ENCODE measurements around the gene IDI2.
A peak's percentile ranks its signal among the peaks of the same experiment; 100 is the strongest.
"Not testable (repeated sequence)": the region's sequence is repeated elsewhere in the genome, so short reads cannot be mapped to it uniquely, and the experiment has no call there.

IDI2 gene

GRCh38 chr10:1025683-1026082, at the start of gene IDI2:
TSS of gene IDI2 (minus strand) at chr10:1025859. CDS start at chr10:1024723, 1,136 bp downstream.
- DNase-seq (ENCODE audit: low read depth, low spot score) = no peak

- no peak for DNase-seq (ENCODE audit: low read depth, low spot score)
Observed at GRCh38 chr10:1074748-1075308, 49.2 kb upstream of the IDI2 start.

- DNase-seq (ENCODE audit: low read depth, low spot score) = no peak
Observed at GRCh38 chr10:1074052-1074747, 48.5 kb upstream of the IDI2 start.

- no peak for DNase-seq (ENCODE audit: low read depth, low spot score)
Observed at GRCh38 chr10:1070919-1071318, 45.3 kb upstream of the IDI2 start.

- no peak for DNase-seq (ENCODE audit: low read depth, low spot score)
Observed at GRCh38 chr10:1068380-1069361, 43.0 kb upstream of the IDI2 start.

GRCh38 chr10:1066734-1067133, 41.1 kb upstream of the IDI2 start:
- not testable (repeated sequence) for DNase-seq (ENCODE audit: low read depth, low spot score)

GRCh38 chr10:1064964-1065247, 39.2 kb upstream of the IDI2 start:
- no peak for DNase-seq (ENCODE audit: low read depth, low spot score)

- no peak for DNase-seq (ENCODE audit: low read depth, low spot score)
Observed at GRCh38 chr10:1063232-1063865, 37.7 kb upstream of the IDI2 start.

GRCh38 chr10:1061930-1062774, 36.5 kb upstream of the IDI2 start:
- DNase-seq (ENCODE audit: low read depth, low spot score) = no peak

- DNase-seq (ENCODE audit: low read depth, low spot score) = no peak
Observed at GRCh38 chr10:1059902-1060301, 34.2 kb upstream of the IDI2 start.

GRCh38 chr10:1058017-1058416, 32.4 kb upstream of the IDI2 start:
- DNase-seq (ENCODE audit: low read depth, low spot score) = no peak

- DNase-seq (ENCODE audit: low read depth, low spot score) = no peak
Observed at GRCh38 chr10:1057106-1057657, 31.5 kb upstream of the IDI2 start.

GRCh38 chr10:1056326-1057105, 30.9 kb upstream of the IDI2 start, which contains the start of gene WDR37:
TSS of gene WDR37 (plus strand) at chr10:1056385. CDS start at chr10:1072156, 15,771 bp downstream.
- no peak for DNase-seq (ENCODE audit: low read depth, low spot score)

GRCh38 chr10:1054684-1055083, 29.0 kb upstream of the IDI2 start:
- no peak for DNase-seq (ENCODE audit: low read depth, low spot score)

GRCh38 chr10:1050554-1050953, 24.9 kb upstream of the IDI2 start:
- DNase-seq (ENCODE audit: low read depth, low spot score) = no peak

GRCh38 chr10:1050145-1050544, 24.5 kb upstream of the IDI2 start:
- no peak for DNase-seq (ENCODE audit: low read depth, low spot score)

- no peak for DNase-seq (ENCODE audit: low read depth, low spot score)
Observed at GRCh38 chr10:1049425-1049958, 23.8 kb upstream of the IDI2 start.

GRCh38 chr10:1048732-1049424, 23.2 kb upstream of the IDI2 start, which contains the start of gene IDI1:
TSS of gene IDI1 (minus strand) at chr10:1049119. CDS start at chr10:1049003, 116 bp downstream.
- peak; percentile 92 for DNase-seq (ENCODE audit: low read depth, low spot score)

GRCh38 chr10:1048349-1048731, 22.7 kb upstream of the IDI2 start:
- no peak for DNase-seq (ENCODE audit: low read depth, low spot score)
